IPS DF 19.7 (cell line): ENCODE data around the gene C5AR1.
"Not testable (repeated sequence)": the region's sequence is repeated elsewhere in the genome, so short reads cannot be mapped to it uniquely, and the experiment has no call there.

Experiments used
- DNase-seq: peaks from one replicate; pipeline ENCODE4 v3.0.0-alpha.2; 2013; ENCODE audit warnings: low read depth, low spot score

C5AR1 gene

GRCh38 chr19:47284324-47284899 lies 25.2 kb upstream of the C5AR1 start:
- no peak for DNase-seq

- no peak for DNase-seq
Observed at GRCh38 chr19:47296036-47296435, 13.6 kb upstream of the C5AR1 start.

- DNase-seq: not testable (repeated sequence)
Observed at GRCh38 chr19:47300867-47301266, 8.8 kb upstream of the C5AR1 start.

- no peak for DNase-seq
Observed at GRCh38 chr19:47302249-47302648, 7.4 kb upstream of the C5AR1 start.

- no peak for DNase-seq
Observed at GRCh38 chr19:47303966-47304365, 5.7 kb upstream of the C5AR1 start.

GRCh38 chr19:47305309-47305751 lies 4.3 kb upstream of the C5AR1 start:
- no peak for DNase-seq

GRCh38 chr19:47306303-47306702 lies 3.4 kb upstream of the C5AR1 start:
- DNase-seq: no peak

GRCh38 chr19:47309038-47309437 lies 623 bp upstream of the C5AR1 start:
- no peak for DNase-seq

GRCh38 chr19:47310323-47310722 lies 662 bp downstream of the C5AR1 start:
- DNase-seq: no peak

GRCh38 chr19:47310819-47311218 lies 1.2 kb downstream of the C5AR1 start:
- no peak for DNase-seq

GRCh38 chr19:47312366-47313006 lies 2.8 kb downstream of the C5AR1 start:
- no peak for DNase-seq

GRCh38 chr19:47313754-47314295 lies 4.2 kb downstream of the C5AR1 start:
- DNase-seq: no peak

- no peak for DNase-seq
Observed at GRCh38 chr19:47315125-47315821, 5.6 kb downstream of the C5AR1 start.

- DNase-seq: no peak
Observed at GRCh38 chr19:47316513-47316912, 6.9 kb downstream of the C5AR1 start.

GRCh38 chr19:47319923-47320871 lies 10.5 kb downstream of the C5AR1 start:
- DNase-seq: no peak

- DNase-seq: no peak
Observed at GRCh38 chr19:47321630-47322029, 12.0 kb downstream of the C5AR1 start.

- no peak for DNase-seq
Observed at GRCh38 chr19:47322058-47322457, 12.4 kb downstream of the C5AR1 start.

- DNase-seq: no peak
Observed at GRCh38 chr19:47323409-47323808, 13.7 kb downstream of the C5AR1 start.

- DNase-seq: no peak
Observed at GRCh38 chr19:47323872-47324271, 14.2 kb downstream of the C5AR1 start.

- no peak for DNase-seq
Observed at GRCh38 chr19:47324502-47324901, 14.8 kb downstream of the C5AR1 start.

GRCh38 chr19:47330466-47330869 lies 20.8 kb downstream of the C5AR1 start:
- no peak for DNase-seq

GRCh38 chr19:47331490-47331889 lies 21.8 kb downstream of the C5AR1 start:
- no peak for DNase-seq
